A673 (cell line): ENCODE data around the gene SNX12. TPM values are rescaled to one million over a fixed set of nuclear protein-coding genes. Genes with fewer than 3 reads are reported as not detected.

Experiments
- BruUV-seq: library from RNA; stranded (reverse); fragments of 400-500 nt; replicated peaks from 2 replicates; lab custom pipeline; 2021; lab: Mats Ljungman, UMichigan
- CTCF ChIA-PET: fragments of 300-600 bp; sonication (Branson Sonifier 250); formaldehyde crosslinking; loops from one replicate; lab custom pipeline; 2022; ENCODE audit warnings: antibody characterized with exemption; lab: Charles Lee
- POLR2A ChIA-PET: fragments of 300-600 bp; sonication (Branson Sonifier 250); formaldehyde crosslinking; loops from one replicate; lab custom pipeline; 2022; ENCODE audit warnings: antibody characterized with exemption; ENCODE audit not compliant: low non-redundant PET; lab: Charles Lee
- DNase-seq: peaks from one replicate; pipeline ENCODE4 v3.0.0-alpha.2; 2015; ENCODE audit warnings: low spot score
- H3K27ac ChIP-seq: fragments of 200-600 bp; sonication (generic); 2 replicates; pipeline ENCODE4 v1.5.1; 2016; ENCODE audit warnings: mixed run types, low read depth, mild to moderate bottlenecking, mixed read lengths, antibody characterized with exemption, low read length; ENCODE audit not compliant: poor library complexity, severe bottlenecking
- H3K27me3 ChIP-seq: fragments of 200-600 bp; sonication (generic); replicated peaks from 2 replicates; pipeline ENCODE4 v1.6.1; 2017; ENCODE audit warnings: mixed run types, low read depth, mild to moderate bottlenecking, mixed read lengths, antibody characterized with exemption, low read length; ENCODE audit not compliant: insufficient read depth, poor library complexity
- H3K36me3 ChIP-seq: fragments of 200-600 bp; sonication (generic); 2 replicates; pipeline ENCODE4 v1.6.1; 2016; ENCODE audit warnings: mixed run types, mild to moderate bottlenecking, mixed read lengths, antibody characterized with exemption, low read length; ENCODE audit not compliant: insufficient read depth, poor library complexity, severe bottlenecking
- H3K4me1 ChIP-seq: fragments of 200-600 bp; sonication (generic); 2 replicates; pipeline ENCODE4 v1.6.1; 2017; ENCODE audit warnings: mixed run types, mild to moderate bottlenecking, mixed read lengths, antibody characterized with exemption, low read length; ENCODE audit not compliant: insufficient read depth, poor library complexity, severe bottlenecking
- H3K4me3 ChIP-seq: fragments of 200-600 bp; sonication (generic); 2 replicates; pipeline ENCODE4 v1.5.1; 2016; ENCODE audit warnings: low read depth, mixed run types, mild to moderate bottlenecking, mixed read lengths, low read length; ENCODE audit not compliant: poor library complexity, severe bottlenecking
- H3K9me3 ChIP-seq: fragments of 200-600 bp; sonication (generic); 2 replicates; pipeline ENCODE4 v1.6.1; 2016; ENCODE audit warnings: mixed run types, low read depth, mild to moderate bottlenecking, mixed read lengths, antibody characterized with exemption, low read length; ENCODE audit not compliant: poor library complexity, severe bottlenecking
- EZH2 ChIP-seq: fragments of 200-600 bp; sonication (generic); IDR thresholded peaks from 2 replicates; pipeline ENCODE4 v1.6.1; 2017; ENCODE audit warnings: borderline replicate concordance, low read depth, mild to moderate bottlenecking, mixed read lengths, antibody characterized with exemption, low read length; ENCODE audit not compliant: poor library complexity, severe bottlenecking
- intact Hi-C: fragments of 100-400 bp; cut with micrococcal nuclease; formaldehyde crosslinking; loops from one replicate; pipeline ENCODE4 v1.10.0; 2022; ENCODE audit not compliant: unreplicated experiment
- total RNA-seq: library from RNA; stranded (reverse); gene quantifications from 2 replicates; pipeline ENCODE4 v1.2.3, GENCODE V29; 2021
- TF ChIP-seq, protein P1 (sequence below): fragments of 300-800, 200-600 bp; sonication (generic); conservative IDR thresholded peaks from 2 replicates; pipeline ENCODE4 v1.5.1; 2017; ENCODE audit warnings: low read depth, mild to moderate bottlenecking, antibody characterized with exemption, low read length, moderate library complexity, mixed read lengths

The SNX12 gene
- total RNA-seq, 1 experiment from 2014 or later, result 58.9 TPM

- intact Hi-C loops, result no loop called here
- Histone ChIP-seq H3K36me3 (no peaks in the 10 kb centered on the region), H3K27ac (no peak overlapping the region), H3K9me3 (no peaks in the 10 kb centered on the region), H3K4me3 (no peak overlapping the region), H3K4me1 (peaks cover 5% of the 10 kb centered on the region), H3K27me3 (no peaks in the 10 kb centered on the region)
- ChIA-PET POLR2A (no interaction called here), CTCF (no interaction called here)
- BruUV-seq, result no TSS peak
- DNase-seq, result no peak
- TF ChIP-seq, protein P1, sequence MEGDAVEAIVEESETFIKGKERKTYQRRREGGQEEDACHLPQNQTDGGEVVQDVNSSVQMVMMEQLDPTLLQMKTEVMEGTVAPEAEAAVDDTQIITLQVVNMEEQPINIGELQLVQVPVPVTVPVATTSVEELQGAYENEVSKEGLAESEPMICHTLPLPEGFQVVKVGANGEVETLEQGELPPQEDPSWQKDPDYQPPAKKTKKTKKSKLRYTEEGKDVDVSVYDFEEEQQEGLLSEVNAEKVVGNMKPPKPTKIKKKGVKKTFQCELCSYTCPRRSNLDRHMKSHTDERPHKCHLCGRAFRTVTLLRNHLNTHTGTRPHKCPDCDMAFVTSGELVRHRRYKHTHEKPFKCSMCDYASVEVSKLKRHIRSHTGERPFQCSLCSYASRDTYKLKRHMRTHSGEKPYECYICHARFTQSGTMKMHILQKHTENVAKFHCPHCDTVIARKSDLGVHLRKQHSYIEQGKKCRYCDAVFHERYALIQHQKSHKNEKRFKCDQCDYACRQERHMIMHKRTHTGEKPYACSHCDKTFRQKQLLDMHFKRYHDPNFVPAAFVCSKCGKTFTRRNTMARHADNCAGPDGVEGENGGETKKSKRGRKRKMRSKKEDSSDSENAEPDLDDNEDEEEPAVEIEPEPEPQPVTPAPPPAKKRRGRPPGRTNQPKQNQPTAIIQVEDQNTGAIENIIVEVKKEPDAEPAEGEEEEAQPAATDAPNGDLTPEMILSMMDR, result no peak
- TF ChIP-seq EZH2, result no peak
Measured at GRCh38 chrX:71070531-71070930, 2.4 kb upstream of the SNX12 start.

GRCh38 chrX:71067712-71068043, 456 bp downstream of the SNX12 start:
- POLR2A ChIA-PET, result interaction anchor here (0.6 kb wide), 1 partner anchor 88 kb away, joined by 5 read pairs; no protein-coding TSS in a partner anchor
- peak; percentile 10 for DNase-seq

GRCh38 chrX:71067089-71067488, 1.0 kb downstream of the SNX12 start:
- POLR2A ChIA-PET, result interaction anchor here (0.6 kb wide), 1 partner anchor 87 kb away, joined by 5 read pairs; no protein-coding TSS in a partner anchor
- H3K27ac ChIP-seq, result no peak overlapping the region
- TSS peak; percentile 55 for BruUV-seq
- H3K4me1 ChIP-seq, result peaks cover 5% of the 10 kb centered on the region
- H3K36me3 ChIP-seq, result no peaks in the 10 kb centered on the region
- CTCF ChIA-PET, result no interaction called here
- intact Hi-C loops, result no loop called here
- TF ChIP-seq, protein P1, result no peak
- TF ChIP-seq EZH2, result no peak
- H3K9me3 ChIP-seq, result no peaks in the 10 kb centered on the region
- DNase-seq, result no peak
- H3K27me3 ChIP-seq, result no peaks in the 10 kb centered on the region
- peak overlapping the region; percentile 78 for H3K4me3 ChIP-seq

More at GRCh38 chrX:71067712-71068043, 456 bp downstream of the SNX12 start:
- no peak for TF ChIP-seq EZH2
- TF ChIP-seq, protein P1, result no peak
- H3K36me3 ChIP-seq, result no peaks in the 10 kb centered on the region
- H3K4me3 ChIP-seq, result peak overlapping the region; percentile 78
- H3K9me3 ChIP-seq, result no peaks in the 10 kb centered on the region
- intact Hi-C loops, result no loop called here
- peaks cover 5% of the 10 kb centered on the region for H3K4me1 ChIP-seq
- no TSS peak for BruUV-seq
- H3K27ac ChIP-seq, result peak overlapping the region; percentile 34
- CTCF ChIA-PET, result no interaction called here
- no peaks in the 10 kb centered on the region for H3K27me3 ChIP-seq
